Upper lobe of left lung (tissue), 4 donors: Measurements from ENCODE around the gene MICAL2.

Experiments
- EP300 ChIP-seq, 4 donors: sonication (generic); formaldehyde crosslinking; IDR thresholded peaks; one replicate each; pipeline ENCODE4 v1.5.1; 2017; ENCODE audit warnings: antibody characterized with exemption in 4 of 4, control low read depth in 2 of 4
- POLR2AphosphoS5 ChIP-seq, 2 donors: sonication (generic); formaldehyde crosslinking; IDR thresholded peaks; one replicate each; pipeline ENCODE4 v1.5.1; 2017; ENCODE audit warnings: antibody characterized with exemption in 2 of 2

- TF ChIP-seq EP300 (IDR thresholded peaks at IDR 0.05) (no peak), POLR2AphosphoS5 (IDR thresholded peaks at IDR 0.05) (no peak)
These were observed 42.5 kb upstream of the MICAL2 start for GRCh38 chr11:12067796-12068357.
